Esophagus squamous epithelium (tissue), 5 donors: ENCODE data around the gene VSIG10L. TPM values are rescaled to one million over a fixed set of nuclear protein-coding genes. Genes with fewer than 3 reads are reported as not detected.

Experiments used
- DNase-seq: peaks from one replicate; lab custom pipeline; 2025; lab: John Stamatoyannopoulos, UW
- H3K27ac ChIP-seq, 4 donors: fragments of 200-600 bp; sonication (generic); one replicate each; pipeline ENCODE4 v1.5.1; 2016 to 2019; ENCODE audit warnings: mild to moderate bottlenecking in 1 of 4
- H3K27me3 ChIP-seq, 4 donors: fragments of 200-600 bp; sonication (generic); 1 replicate in 3 of 4; 2 replicates in 1 of 4; pipeline versions ENCODE4 v1.5.1 to v1.6.0; 2017 to 2021; ENCODE audit warnings: antibody characterized with exemption in 1 of 4
- H3K36me3 ChIP-seq, 3 donors: fragments of 200-600 bp; sonication (generic); one replicate each; pipeline ENCODE4 v1.5.1; 2016 to 2019
- H3K4me1 ChIP-seq, 3 donors: fragments of 200-600 bp; sonication (generic); one replicate each; pipeline ENCODE4 v1.5.1; 2017 to 2019
- H3K4me3 ChIP-seq, 4 donors: fragments of 200-600 bp; sonication (generic); 1 replicate in 3 of 4; 2 replicates in 1 of 4; pipeline ENCODE4 v1.5.1; 2016 to 2019; ENCODE audit warnings: mild to moderate bottlenecking in 2 of 4, moderate library complexity in 1 of 4
- H3K9me3 ChIP-seq, 3 donors: fragments of 200-600 bp; sonication (generic); one replicate each; pipeline ENCODE4 v1.5.1; 2016 to 2019
- POLR2A ChIP-seq, 4 donors: fragments of 450-650 bp; IDR thresholded peaks; one replicate each; pipeline ENCODE4 v1.6.1; 2017; ENCODE audit warnings: antibody characterized with exemption in 4 of 4, mild to moderate bottlenecking in 4 of 4, moderate library complexity in 3 of 4
- WGBS, 2 donors: methylation state at CpG; one replicate each; pipeline ENCODE4 v1.1.5; 2018; 5-methylcytosine and 5-hydroxymethylcytosine counted together
- intact Hi-C: fragments of 100-400 bp; cut with DNase I; formaldehyde crosslinking; loops from one replicate; pipeline ENCODE4 v1.15.0; 2022
- total RNA-seq, 4 donors: library from RNA; depleted of rRNA; stranded (reverse); fragments of >200 nt; gene quantifications; one replicate each; pipeline ENCODE4 v1.1.0, GENCODE V29; 2016
- TF ChIP-seq, protein P1 (sequence below), 6 experiments: fragments of 450-650 bp in 4 of 6; fragments of 200-600 bp in 2 of 6; sonication (generic) in 2 of 6; IDR thresholded peaks; one replicate each; pipeline ENCODE4 v1.5.1; 2016 to 2019; ENCODE audit warnings: antibody characterized with exemption in 6 of 6, mild to moderate bottlenecking in 4 of 6, moderate library complexity in 4 of 6
- donor health status: DM: yes; HTN: yes; CAD: no.

Gene VSIG10L
- total RNA-seq, 4 donors from 2014 or later, result 36.4 to 201 (median 50.6) TPM

- no peak overlapping the region for H3K27ac ChIP-seq
- H3K4me1 ChIP-seq, result peaks cover 0 to 7% (median 0%) of the 10 kb centered on the region in 3 donors
- H3K4me3 ChIP-seq, result no peak overlapping the region
- H3K9me3 ChIP-seq, result no peaks in the 10 kb centered on the region
- H3K27me3 ChIP-seq, result no peaks in the 10 kb centered on the region
- intact Hi-C loops, result no loop called here
- no peaks in the 10 kb centered on the region for H3K36me3 ChIP-seq
- no peak for DNase-seq
- TF ChIP-seq, protein P1, sequence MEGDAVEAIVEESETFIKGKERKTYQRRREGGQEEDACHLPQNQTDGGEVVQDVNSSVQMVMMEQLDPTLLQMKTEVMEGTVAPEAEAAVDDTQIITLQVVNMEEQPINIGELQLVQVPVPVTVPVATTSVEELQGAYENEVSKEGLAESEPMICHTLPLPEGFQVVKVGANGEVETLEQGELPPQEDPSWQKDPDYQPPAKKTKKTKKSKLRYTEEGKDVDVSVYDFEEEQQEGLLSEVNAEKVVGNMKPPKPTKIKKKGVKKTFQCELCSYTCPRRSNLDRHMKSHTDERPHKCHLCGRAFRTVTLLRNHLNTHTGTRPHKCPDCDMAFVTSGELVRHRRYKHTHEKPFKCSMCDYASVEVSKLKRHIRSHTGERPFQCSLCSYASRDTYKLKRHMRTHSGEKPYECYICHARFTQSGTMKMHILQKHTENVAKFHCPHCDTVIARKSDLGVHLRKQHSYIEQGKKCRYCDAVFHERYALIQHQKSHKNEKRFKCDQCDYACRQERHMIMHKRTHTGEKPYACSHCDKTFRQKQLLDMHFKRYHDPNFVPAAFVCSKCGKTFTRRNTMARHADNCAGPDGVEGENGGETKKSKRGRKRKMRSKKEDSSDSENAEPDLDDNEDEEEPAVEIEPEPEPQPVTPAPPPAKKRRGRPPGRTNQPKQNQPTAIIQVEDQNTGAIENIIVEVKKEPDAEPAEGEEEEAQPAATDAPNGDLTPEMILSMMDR (IDR thresholded peaks at IDR 0.05), result no peak
- TF ChIP-seq POLR2A (IDR thresholded peaks at IDR 0.05), result no peak
- whole genome bisulfite sequencing, 2 donors, result 88 to 95% methylated on average over 1 to 4 of the region's 4 CpGs
These were observed 40.1 kb upstream of the VSIG10L start for GRCh38 chr19:51382004-51382403.

GRCh38 chr19:51380379-51380778 is 38.4 kb upstream of the VSIG10L start:
- TF ChIP-seq, protein P1 (IDR thresholded peaks at IDR 0.05), result no peak
- no peak for TF ChIP-seq POLR2A (IDR thresholded peaks at IDR 0.05)
- WGBS, 2 donors, result 75 to 98% methylated on average over 3 to 6 of the region's 9 CpGs
- Histone ChIP-seq H3K36me3 (no peaks in the 10 kb centered on the region), H3K4me3 (no peak overlapping the region), H3K4me1 (peaks cover 0 to 7% (median 0%) of the 10 kb centered on the region in 3 donors), H3K9me3 (no peaks in the 10 kb centered on the region), H3K27me3 (no peaks in the 10 kb centered on the region), H3K27ac (no peak overlapping the region)
- intact Hi-C loops, result no loop called here
- no peak for DNase-seq

DNA sequence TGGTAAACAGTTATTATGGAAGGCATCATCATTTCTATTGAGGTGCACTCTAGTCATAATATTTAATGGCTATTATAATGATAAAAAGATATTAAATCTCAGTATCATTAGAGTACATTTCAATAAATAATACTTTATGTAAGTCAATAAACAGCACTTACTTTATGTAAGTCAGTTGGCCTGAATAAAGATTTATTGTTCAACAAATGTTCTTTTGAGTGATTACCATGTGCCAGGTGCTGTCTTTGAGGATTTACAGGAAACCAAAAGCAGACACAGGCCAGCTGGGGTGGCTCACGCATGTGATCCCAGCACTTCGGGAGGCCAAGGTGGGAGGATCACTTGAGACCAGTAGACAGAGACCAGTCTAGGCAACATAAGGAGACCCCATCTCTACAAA is 35.5 kb upstream of the VSIG10L start:
- Histone ChIP-seq H3K4me1 (peaks cover 0 to 7% (median 0%) of the 10 kb centered on the region in 3 donors), H3K27ac (no peak overlapping the region), H3K36me3 (no peaks in the 10 kb centered on the region), H3K4me3 (no peak overlapping the region), H3K27me3 (no peaks in the 10 kb centered on the region), H3K9me3 (no peaks in the 10 kb centered on the region)
- intact Hi-C loops, result no loop called here
- WGBS, 2 donors, result 70 to 100% methylated on average over 2 of the region's 2 CpGs
- TF ChIP-seq, protein P1 (IDR thresholded peaks at IDR 0.05), result no peak
- TF ChIP-seq POLR2A (IDR thresholded peaks at IDR 0.05), result no peak
- no peak for DNase-seq

GRCh38 chr19:51375504-51376221 is 33.7 kb upstream of the VSIG10L start:
- intact Hi-C loops, result no loop called here
- no peak overlapping the region for H3K4me3 ChIP-seq
- H3K36me3 ChIP-seq, result no peaks in the 10 kb centered on the region
- H3K4me1 ChIP-seq, result peaks cover 0 to 2% (median 0%) of the 10 kb centered on the region in 3 donors
- no peak for DNase-seq
- no peaks in the 10 kb centered on the region for H3K9me3 ChIP-seq
- WGBS, 2 donors, result 67 to 87% methylated on average over 3 to 4 of the region's 11 CpGs
- H3K27ac ChIP-seq, result no peak overlapping the region
- no peaks in the 10 kb centered on the region for H3K27me3 ChIP-seq
- TF ChIP-seq, protein P1 (IDR thresholded peaks at IDR 0.05), result no peak
- TF ChIP-seq POLR2A (IDR thresholded peaks at IDR 0.05), result no peak

DNA sequence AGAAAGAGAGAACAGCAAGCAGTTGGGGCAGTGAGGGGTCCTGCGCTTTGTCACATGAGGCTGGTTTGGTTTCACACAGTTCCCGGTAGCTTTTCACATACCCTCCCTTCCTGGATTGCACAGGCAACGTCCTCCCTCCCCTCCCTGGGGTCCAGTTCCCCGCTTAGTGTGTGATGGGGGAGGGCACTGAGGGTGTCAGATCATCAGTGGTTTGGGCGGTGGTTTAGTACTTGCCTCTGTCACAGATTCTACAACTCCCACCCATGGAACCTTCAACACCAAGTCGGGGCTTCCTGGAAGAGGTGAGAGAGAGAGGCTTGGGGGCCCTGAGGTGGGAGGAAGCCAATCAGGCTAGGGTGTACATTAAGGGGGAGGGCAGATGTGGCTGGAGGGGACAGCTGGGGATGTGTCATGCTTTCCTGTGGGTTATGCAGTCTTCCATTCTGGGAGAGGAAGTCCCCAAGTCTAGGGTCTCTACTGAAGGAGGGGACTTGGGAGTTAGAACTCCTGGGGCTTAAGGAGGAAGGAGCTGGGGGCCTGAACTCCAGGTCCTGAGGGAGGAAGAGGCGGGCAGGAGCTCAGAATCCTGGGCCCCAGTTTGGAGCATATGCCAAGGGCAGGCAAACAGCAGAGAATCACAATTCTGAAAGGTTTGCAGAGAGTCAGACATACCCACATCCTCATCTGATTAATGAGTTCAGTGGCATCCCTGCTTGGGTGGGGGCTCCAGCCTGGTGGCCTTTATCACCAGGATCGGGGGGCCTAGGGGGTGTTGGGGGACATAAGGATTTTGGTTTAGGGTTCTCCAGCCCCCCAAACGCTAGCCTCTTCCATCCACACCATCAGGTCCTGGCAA is 30.9 kb upstream of the VSIG10L start, which contains the start of gene NKG7:
Gene NKG7, minus strand, starts transcription at position 6 of the 856 bp plus-strand sequence. CDS start 119 bp downstream, outside the sequence.
- TF ChIP-seq, protein P1 (IDR thresholded peaks at IDR 0.05), result no peak
- no peak for TF ChIP-seq POLR2A (IDR thresholded peaks at IDR 0.05)
- DNase-seq, result no peak
- intact Hi-C loops, result no loop called here
- Histone ChIP-seq H3K27me3 (no peaks in the 10 kb centered on the region), H3K4me1 (peaks cover 4 to 9% (median 7%) of the 10 kb centered on the region in 3 donors), H3K36me3 (no peaks in the 10 kb centered on the region), H3K27ac (peak within 1 kb of the TSS in 2 of 4 donors; percentile 28 to 44), H3K9me3 (no peaks in the 10 kb centered on the region), H3K4me3 (peak within 1 kb of the TSS in 1 of 4 donors; percentile 19)
- WGBS, 2 donors, result 27 to 42% methylated on average over 5 to 6 of the region's 9 CpGs
